ENCODE data around the gene YAF2.
"Not testable (repeated sequence)": the region's sequence is repeated elsewhere in the genome, so short reads cannot be mapped to it uniquely, and the experiment has no call there.

Gene YAF2

DNA sequence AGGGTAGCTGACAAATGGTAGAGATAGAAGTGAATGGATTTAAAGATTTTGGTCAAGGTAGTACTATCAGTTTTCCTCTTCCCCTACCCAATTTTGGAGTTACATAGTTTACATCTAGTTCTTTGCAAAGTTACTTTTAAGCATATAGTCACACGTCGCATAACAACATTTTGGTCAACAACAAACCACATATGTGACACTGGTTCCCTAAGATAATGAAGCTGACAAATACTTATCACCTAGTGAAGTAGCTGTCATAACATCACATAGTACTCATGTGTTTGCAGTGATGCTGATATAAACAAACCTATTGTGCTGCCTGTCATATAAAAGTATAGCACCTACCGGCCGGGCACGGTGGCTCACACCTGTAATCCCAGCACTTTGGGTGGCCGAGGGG lies 45.4 kb downstream of the YAF2 start:
- no peak for DNase-seq

DNA sequence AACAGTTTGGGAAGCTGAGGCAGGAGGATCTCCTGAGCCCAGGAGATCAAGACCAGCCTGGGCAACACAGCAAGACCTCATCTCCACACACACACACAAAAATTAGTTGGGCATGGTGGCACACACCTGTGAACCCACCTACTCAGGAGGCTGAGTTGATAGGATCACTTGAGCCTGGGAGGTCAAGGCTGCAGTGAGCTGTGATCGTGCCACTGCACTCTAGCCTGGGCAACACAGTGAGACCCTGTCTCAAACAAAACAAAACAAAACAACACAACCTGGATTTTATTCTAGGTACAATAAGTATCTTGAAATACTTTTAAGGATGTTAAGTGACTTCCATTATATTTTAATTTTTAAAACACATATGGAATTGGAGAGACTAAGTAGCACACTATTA lies 45.8 kb downstream of the YAF2 start:
- no peak for DNase-seq

DNA sequence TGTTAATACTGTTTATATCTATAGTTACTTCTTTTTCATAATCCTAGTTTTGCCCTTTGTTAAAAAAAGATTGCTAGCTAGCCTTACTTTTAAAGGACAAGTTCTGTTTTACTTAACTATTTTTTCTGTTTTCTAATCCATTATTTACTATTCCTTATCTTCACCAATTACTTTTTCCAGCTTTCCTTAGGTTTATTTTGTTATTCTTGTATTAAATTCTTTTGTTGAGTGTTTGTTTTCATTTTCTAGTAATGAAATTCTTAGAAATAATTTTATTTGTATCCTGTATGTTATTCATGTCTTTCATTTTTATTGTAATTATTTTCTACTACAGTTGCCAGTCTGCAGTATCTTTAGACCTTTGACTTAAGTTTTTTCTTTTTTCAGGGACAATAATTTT lies 47.7 kb downstream of the YAF2 start:
- DNase-seq, result no peak

DNA sequence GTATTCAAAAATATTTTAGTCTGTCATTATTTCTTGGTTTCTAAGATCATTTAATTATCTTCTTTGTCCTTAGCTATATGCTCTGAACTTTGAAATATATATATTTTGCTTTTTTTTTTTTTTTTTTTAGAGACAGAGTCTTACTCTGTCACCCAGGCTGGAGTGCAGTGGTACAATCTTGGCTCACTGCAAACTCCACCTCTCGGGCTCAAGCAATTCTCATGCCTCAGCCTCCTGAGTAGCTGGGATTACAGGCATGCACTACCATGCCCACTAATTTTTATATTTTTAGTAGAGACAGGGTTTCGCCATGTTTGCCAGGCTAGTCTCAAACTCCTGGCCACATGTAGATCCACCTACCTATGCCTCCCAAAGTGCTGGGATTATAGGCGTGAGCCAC lies 49.8 kb downstream of the YAF2 start:
- not testable (repeated sequence) for DNase-seq

DNA sequence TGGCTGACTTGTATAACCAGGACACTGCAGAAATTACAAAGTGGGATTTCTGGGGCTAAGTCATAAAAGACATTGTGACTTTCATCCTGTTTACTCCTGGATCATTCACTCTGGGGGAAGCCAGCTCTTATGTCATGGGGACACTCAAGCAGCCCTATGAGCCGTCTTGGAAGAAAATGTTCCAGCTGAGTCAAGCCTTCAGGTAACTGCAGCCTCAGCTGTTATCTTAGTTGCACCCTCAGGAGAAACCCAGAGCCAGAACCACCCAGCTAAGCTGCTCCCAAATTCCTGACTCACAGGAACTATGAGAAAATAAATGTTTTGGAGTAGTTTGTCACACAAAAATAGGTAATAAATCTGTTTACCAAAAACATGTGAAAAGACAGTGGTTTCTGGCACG lies 50.2 kb downstream of the YAF2 start:
- no peak for DNase-seq

DNA sequence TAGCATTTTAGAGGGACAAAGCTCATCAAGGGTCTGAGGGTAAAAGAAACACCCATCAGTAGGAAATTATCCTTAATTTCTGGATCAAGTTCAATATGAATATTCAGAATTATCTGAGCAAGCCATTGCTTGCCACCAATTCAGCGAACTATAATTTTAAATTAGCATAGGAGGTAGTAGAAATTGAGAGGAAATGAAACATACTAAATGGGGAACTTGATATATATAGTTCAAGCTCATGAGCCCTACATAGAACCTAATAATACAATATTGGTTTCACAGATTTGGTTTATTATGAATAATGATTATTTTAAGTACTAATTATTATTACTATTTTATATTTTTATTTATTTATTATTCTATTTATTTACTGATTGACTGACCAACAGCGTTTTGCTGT lies 51.3 kb downstream of the YAF2 start:
- DNase-seq, result no peak

DNA sequence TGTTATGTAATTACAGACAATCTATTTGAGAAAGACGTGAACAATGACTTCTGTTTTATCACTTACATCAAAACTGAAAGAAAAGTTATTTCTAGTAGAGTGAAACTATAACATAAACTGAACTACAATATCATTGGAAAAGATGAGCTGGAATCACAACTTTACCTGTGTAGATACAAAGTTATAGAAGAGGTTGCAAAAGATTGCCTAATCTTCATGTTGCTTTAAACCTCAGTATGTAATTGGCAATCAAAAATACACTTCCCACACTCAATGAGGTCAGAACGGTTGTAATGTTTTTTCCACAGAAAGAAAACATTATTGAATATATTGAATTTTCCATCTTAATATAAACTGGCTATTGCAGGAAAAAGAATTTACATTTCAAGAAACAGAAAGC lies 55.7 kb downstream of the YAF2 start:
- DNase-seq, result no peak

DNA sequence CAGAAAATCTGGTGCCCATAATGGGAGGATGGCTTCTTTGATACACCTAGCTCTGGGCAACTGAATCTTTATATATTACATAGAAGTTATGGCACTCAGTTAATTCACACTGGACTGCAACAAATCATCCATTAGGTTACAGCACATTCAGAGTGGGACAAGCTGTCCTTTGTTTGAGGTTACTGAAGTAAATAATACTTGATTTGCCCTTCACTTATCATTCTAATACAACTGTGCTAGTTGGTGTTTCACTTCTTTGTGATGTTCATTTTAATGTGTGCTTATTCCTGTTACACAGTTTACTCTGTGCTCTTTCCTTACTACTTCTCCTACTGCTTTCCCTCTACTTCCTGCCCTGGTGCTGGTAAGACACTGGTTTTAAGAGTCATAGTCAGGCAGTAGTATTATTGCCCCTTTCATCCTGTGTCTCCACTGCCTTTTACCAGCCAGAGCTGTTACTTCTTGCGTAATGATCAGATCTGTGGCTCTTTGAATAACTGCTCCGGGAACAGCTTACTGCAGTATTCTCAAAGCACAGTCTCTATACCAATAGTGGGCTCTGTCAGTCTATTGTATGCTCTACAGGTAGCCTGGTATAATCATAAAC lies 57.0 kb downstream of the YAF2 start:
- no peak for DNase-seq

DNA sequence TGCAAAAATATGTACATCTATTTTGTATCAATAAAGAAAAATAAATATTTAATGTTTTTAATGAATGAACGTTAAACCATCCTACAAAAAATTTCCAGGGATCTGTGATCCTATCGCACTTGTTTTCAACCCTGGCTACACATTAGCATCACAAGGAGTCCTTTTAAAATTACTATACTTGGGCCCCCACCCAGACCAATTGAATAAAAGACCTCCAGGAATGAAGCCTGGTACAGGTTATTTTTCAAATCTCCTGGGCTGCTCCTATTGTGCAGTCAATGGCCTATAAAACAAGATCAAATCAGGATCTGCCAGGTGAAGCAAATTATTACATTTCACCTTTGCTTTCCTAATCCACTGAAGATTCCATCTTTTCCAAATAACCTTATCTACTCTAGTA lies 59.9 kb downstream of the YAF2 start:
- no peak for DNase-seq

DNA sequence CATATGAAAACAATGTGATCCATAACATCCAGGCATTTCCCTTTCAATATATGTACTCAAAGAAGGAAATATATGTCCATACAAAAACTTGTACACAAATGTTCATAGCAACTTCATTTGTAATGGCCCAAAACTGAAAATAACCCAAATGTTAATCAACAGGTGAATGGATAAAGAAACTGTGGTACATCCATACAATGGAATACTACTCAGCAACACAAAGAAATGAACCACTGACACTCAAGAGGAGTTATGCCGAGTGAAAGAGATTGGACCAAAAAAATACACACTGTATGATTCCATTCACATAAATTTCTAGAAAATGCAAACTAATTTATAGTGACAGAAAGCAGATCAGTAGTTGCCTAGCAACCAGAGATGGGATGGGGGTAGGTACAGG lies 63.1 kb downstream of the YAF2 start:
- DNase-seq, result no peak

DNA sequence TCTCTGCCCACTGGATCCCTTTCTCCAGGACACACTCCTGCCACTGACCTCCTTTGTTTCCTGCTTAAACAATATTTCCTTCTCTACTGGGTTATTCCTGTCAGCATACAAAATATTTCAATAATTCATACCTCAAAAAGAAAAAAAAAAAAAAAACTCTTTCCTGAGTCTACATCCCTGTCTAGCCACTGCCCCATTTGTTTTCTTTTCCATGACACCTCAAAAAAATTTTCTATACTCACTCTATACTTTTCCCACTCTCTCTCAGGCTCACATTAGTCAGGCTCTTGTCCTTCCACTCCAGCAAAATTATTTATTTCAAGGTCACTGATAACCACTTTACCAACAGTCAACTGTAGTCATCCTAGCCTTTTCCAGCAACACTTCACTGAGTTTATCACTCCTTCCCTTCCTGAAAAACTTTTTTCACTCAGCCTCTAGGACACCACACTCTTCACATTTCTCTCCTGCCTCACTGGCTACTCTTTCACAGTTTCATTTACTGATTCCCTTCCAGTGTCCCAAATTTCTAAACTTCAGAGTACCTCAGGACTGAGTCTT lies 64.0 kb downstream of the YAF2 start:
- no peak for DNase-seq

DNA sequence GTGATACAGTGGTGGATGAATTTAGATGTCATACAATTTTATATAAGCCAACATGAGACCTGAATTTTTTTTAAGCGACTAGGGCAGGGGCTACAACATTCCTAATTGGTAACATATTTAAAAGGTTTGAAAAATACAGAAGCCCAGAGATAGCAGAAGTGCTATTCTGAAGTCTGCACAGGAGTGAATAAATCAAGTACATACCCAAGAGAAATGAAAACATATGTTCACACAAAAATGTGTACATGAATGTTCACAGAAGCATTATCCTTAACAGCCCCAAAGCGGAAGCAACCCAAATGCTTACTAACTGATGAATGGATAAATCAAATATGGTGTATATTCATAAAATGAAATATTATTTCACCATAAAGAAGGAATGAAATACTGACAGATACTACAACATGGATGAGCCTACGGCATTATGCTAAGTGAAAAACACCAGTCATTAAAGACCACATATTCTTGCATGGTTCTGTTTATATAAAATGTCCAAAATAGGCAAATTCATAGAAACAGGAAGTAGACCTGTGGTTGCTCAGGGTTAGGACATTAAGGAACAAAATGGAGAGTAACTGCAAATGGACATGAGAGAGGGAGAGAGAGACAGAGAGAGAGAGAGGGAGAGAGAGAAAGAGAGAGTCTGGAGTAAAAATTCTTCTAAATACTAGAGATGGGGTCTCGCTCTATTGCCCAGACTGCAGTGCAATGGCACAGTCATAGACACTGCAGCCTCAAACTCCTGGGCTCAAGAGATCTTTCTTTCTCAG lies 65.4 kb downstream of the YAF2 start:
- no peak for DNase-seq

DNA sequence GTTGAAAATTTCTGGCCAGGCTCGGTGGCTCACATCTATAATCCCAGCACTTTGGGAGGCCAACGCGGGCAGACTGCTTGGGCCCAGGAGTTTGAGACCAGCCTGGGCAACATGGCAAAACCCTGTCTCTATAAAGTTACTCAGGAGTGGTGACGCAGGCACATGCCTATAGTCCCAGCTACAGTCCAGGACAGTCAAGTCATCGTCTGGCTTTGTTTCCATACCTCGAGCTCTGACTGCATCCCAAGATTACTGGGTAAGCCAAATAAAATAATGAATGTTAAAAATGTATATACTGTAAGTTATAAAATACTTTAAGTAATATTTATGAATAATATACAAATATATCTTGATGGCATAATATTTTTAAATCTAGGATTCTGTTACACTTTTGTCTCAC lies 70.3 kb downstream of the YAF2 start:
- no peak for DNase-seq

DNA sequence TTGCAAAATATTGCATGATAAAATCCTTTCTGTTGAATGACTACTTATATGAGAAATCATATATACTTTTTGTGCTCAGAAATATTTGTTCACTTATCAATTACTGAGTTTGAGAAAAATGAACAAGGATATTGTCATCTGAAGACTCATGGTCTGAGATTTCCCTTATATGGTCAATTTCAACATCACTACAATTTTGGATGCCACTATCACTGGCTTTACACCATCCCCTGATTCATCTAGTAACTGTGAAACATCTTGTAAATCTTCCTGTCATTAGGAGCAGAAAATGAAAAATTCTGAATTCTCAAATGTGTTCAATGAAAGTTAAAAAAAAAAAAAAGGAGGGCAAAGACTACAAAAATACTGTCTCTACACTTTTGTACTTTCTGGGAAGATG lies 71.5 kb downstream of the YAF2 start:
- no peak for DNase-seq

DNA sequence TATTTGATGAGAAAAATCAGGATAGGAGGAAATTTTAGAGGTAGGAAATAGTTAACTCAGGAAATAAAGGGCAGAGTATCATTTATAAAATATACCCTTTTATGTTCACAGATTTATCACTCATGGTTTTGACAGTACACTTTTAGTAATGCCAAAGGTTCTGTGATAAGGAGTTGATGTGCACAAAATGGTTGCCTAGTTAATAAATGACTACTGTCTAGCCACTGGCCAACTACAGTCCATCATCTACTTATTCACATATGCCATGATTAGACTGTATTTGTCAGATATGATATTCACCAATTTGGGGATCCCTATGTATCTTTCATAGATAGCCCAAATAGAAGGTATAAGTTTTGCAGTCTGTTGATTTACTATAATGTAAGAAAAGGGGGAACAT lies 74.1 kb downstream of the YAF2 start:
- DNase-seq, result no peak

DNA sequence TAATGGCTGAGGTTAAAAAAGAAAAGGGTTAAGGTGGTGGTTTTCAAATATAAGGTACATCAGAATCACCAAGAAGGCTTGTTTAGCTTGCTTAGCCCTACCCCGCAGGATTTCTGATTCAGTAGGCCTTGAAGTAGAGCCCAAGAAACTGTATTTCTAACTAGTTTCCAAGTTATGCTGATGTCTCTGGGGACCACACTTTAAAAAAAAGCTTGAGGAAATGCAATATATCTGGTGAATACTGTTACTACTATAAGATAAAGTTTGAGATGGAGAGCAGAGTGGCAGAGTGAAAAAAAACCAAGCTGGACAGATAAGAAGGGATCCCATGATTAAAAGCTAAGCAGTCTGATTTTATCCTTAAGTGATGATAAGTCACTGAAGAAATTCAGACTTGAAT lies 75.1 kb downstream of the YAF2 start:
- DNase-seq, result no peak

DNA sequence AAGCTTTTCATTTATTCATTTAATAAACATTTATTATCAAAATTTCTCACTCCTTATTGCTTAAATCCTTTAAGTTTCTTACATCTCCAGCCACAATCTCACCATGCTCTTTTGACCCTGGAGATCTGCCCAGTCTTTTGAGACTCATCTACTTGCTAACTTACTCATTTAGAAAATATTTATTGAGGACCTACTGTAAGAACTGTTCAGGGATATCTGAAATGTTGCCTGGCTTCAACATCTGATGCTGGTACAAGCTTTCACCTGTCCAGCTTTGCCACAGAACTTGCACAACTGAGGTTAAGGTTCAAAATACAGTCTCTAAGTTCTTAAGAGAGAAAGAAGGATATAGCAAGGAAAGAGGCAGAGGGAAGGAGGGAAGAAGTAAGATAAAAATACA lies 75.9 kb downstream of the YAF2 start:
- no peak for DNase-seq

DNA sequence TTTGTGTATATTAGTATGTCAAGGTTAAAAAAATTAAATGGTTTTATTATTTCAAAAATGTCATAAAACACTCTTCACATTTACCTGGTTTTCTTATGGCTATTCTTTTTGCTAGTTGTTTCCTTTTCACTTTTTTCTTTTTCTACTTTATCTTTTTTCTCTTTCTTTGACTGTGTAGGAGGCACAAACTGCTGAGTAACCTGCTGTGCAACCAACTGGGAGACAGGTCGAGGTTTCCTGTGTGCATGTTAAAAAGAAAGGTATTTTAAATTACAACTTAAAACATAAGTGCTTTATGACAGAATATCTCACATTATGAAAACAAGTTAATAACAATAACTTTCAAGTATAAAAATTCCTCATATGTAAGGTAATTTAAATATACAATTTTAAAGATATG lies 76.5 kb downstream of the YAF2 start:
- DNase-seq, result no peak

DNA sequence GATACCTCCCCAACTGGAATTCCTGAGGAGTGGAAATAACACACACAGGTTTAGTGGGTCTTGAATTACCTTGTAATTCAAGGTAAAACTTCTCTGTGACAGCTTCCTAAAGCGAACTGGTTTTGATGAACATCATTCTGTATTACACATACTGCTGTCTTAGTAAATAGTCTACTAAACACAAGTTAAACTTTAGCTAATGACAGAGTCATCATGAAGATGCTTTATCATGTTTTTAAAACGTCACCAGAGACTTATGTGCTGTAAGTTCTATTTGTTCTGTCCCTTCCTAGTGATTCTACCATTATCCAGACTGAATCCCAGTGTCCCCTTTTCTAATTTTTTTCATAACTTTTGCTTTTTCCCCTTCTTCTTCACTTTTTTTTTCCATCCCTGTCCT lies 81.8 kb downstream of the YAF2 start:
- DNase-seq, result no peak

DNA sequence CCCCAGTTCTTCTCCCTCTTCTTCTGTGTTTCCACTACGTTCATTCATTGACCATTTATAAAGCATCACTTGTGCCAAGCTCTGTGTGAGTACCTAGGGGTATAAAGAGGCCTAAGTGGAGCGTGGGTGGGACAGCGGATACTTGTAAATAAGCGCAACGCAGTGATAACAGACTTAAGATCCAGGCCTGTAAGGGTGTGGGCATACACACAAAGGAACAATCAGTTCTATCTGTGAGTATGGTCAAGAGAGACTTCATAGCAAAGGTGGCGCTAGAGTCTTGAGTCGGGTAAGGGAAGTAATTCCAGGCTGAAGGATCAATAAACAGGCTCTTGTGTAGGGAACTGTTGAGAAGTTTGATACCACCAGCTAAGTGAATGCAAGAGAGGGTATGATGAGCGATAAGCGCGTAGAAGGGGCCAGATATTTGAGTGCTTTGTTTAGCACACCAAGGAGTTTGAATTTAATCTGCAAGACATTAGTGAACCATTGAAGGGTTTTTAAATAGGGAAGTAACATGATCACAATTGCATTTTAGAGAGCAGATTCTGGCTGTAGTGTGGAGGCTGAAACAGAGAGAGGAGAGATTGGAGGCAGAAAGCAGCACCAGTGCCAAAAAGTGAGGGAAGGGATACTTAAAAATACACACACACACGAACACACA lies 92.4 kb downstream of the YAF2 start:
- no peak for DNase-seq

DNA sequence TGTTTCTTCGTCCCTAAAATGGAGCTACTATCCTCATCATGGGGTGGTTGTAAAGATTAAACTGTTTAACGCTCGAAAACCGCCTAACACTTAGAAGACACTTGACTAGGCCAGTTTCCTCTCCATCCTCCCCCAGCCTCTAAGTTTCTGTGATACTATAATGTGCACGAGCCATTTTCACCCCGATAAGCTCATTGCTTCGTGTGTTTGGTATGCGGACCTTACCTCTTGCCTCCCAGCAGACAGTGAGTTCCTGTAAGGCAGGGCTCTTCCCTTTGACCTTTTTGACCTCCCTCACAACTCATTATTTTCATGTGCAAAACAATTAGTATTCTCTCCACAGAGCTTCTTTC lies 92.9 kb downstream of the YAF2 start:
- DNase-seq, result no peak

DNA sequence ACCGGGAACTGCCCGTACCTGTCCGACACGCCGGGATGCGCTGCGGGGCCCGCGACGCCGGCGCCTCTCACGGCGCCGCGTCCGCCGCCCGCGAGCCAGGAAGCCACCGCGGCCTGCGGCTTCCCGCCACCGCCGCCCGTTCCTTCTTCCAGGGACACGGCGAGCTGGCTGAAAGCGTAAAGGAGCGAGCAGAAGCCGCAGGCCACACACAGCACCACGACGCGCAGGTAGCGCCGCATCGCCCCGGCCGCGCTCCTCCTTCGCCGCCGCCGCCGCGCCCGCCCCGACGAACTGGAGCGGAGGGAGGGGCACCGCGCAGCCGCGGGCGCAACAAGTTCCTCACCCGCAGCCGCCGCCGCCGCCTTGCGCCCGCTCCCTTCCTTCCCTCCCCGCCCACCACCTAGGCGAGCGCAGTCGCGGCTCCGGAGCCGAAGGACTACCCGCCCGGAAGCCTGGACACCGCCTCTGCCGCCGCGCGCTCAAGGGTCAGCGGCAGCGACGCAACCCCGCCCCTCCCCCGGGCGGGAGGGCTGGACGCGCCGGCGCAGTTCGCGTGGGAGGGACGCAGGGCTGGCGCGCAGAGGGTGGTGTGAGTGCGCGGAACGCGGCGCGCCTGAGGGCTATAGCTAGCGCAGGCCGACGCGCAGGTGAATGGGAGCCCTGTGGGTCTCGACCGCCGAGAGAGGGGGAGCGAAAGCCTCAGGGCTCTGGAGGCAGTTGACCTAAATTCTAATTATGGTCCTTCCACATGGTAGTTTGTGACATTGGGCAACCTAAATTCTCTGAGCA lies 93.4 kb downstream of the YAF2 start, which contains the start of gene GXYLT1:
GXYLT1 (minus strand) TSS at position 467 of the 789 bp plus-strand sequence; CDS start at position 239, 228 bp downstream.
- peak; percentile 81 for DNase-seq

DNA sequence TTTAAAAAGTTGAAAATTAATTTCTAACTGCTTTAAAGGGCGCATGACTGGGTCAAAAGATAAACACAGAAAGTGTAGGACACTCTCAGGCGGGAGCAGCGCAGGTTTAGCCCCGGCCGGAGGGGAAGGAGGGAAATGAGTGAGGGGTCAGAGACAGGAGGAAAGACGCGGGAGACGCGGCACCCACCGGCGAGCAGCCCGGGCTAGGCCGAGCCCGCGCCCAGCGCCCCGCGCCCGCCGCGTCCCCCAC lies 94.0 kb downstream of the YAF2 start:
- DNase-seq, result no peak
